C4-2B (cell line): Measurements from ENCODE around the gene DARS1.
A peak's percentile ranks its signal among the peaks of the same experiment; 100 is the strongest.

Experiments
- H3K27ac ChIP-seq: fragments of 450-650 bp; 2 replicates; pipeline ENCODE4 v1.5.1; 2017
- ZFX ChIP-seq: fragments of 450-650 bp; IDR thresholded peaks from 2 replicates; pipeline ENCODE4 v1.6.1; 2017
- TF ChIP-seq, protein P1 (sequence below): fragments of 450-650 bp; conservative IDR thresholded peaks from 2 replicates; pipeline ENCODE4 v1.5.1; 2017; ENCODE audit warnings: mild to moderate bottlenecking

DARS1 gene

DNA sequence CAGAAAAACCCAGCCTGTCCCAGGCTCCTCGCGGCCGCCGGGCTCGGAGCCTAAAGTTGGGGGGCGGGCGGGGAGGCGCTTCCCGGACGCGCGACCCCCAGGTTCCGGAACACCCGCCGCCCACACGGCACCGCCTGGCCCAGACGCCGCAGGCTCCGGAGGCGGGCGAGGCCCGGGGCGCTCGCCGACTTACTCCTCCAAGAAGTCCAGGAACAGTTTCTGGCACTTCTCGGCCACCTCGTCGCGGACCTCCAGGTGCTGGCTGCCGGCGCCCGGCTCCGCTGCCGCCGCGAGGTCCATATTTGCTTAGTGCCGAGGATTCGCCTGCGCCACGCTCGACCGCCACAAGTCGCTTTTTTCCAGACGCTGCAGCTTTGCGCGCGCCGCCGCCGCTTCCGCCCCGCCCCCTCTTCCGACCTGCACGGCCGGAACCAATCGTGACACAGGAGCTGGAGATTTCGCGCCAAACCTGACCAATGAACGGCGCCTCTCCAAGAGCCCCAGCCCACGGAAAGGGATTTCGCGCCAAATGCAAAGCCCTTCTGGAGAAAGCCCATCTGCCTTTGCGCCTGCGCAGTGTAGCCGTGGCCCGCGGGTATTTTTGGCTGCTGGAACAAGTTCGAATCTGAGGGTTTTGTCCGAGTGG is 109.2 kb downstream of the DARS1 start, which contains the start of gene MCM6:
MCM6 (minus strand) TSS at position 378 of the 646 bp plus-strand sequence; CDS start at position 300, 78 bp downstream.
- TF ChIP-seq, protein P1, sequence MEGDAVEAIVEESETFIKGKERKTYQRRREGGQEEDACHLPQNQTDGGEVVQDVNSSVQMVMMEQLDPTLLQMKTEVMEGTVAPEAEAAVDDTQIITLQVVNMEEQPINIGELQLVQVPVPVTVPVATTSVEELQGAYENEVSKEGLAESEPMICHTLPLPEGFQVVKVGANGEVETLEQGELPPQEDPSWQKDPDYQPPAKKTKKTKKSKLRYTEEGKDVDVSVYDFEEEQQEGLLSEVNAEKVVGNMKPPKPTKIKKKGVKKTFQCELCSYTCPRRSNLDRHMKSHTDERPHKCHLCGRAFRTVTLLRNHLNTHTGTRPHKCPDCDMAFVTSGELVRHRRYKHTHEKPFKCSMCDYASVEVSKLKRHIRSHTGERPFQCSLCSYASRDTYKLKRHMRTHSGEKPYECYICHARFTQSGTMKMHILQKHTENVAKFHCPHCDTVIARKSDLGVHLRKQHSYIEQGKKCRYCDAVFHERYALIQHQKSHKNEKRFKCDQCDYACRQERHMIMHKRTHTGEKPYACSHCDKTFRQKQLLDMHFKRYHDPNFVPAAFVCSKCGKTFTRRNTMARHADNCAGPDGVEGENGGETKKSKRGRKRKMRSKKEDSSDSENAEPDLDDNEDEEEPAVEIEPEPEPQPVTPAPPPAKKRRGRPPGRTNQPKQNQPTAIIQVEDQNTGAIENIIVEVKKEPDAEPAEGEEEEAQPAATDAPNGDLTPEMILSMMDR: no peak
- peak; percentile 55; the same call in 1 of the 2 replicates for TF ChIP-seq ZFX
- peak within 1 kb of the TSS; percentile 78 for H3K27ac ChIP-seq

GRCh38 chr2:135875491-135876065 is 109.8 kb downstream of the DARS1 start:
- no peak for TF ChIP-seq ZFX
- peak overlapping the region; percentile 78 for H3K27ac ChIP-seq

DNA sequence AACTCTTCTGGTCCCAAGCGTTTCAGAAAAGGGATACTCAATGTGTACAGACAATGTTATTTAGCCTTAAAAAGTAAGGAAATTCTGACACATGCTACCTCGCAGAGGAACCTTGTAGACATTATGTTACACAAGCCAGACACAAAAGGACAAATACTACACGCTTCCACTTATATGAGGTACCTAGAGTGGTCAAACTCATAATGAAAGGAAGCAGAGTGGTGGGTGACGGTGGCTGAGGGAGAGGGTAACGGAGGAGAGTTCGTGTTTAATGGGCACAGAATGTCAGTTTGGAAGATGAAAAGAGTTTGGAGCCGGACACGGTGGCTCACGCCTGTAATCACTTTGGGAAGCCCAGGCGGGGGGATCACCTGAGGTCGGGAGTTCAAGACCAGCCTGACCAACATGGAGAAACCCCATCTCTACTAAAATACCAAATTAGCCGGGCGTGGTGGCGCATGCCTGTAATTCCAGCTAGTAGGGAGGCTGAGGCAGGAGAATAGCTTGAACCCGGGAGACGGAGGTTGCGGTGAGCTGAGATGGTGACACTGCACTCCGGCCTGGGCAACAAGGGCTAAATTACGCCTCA is 110.6 kb downstream of the DARS1 start:
- peak overlapping the region; percentile 78 for H3K27ac ChIP-seq
- TF ChIP-seq ZFX: no peak
- TF ChIP-seq, protein P1: no peak

- H3K27ac ChIP-seq: no peak overlapping the region
- TF ChIP-seq, protein P1: no peak
Measured at GRCh38 chr2:135870571-135870970, 114.9 kb downstream of the DARS1 start.

DNA sequence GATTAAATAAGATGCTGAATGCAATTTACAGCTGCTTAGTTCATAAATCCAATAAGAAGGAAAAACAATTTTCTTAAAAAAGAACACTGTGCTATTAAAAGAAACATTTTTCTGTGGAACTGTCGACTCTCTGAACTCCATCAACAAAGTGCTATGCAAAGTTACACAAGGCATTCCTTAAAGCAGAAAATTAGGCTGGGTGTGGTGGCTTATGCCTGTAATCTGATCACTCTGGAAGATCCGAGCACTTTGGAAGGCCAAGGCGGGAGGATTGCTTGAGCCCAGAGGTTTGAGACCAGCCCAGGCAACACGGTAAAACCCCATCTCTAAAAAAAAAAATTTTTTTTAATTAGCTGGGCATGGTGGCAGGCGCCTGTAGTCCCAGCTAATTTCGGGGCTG is 122.2 kb downstream of the DARS1 start:
- H3K27ac ChIP-seq: no peak overlapping the region
- TF ChIP-seq, protein P1: no peak
- no peak for TF ChIP-seq ZFX

DNA sequence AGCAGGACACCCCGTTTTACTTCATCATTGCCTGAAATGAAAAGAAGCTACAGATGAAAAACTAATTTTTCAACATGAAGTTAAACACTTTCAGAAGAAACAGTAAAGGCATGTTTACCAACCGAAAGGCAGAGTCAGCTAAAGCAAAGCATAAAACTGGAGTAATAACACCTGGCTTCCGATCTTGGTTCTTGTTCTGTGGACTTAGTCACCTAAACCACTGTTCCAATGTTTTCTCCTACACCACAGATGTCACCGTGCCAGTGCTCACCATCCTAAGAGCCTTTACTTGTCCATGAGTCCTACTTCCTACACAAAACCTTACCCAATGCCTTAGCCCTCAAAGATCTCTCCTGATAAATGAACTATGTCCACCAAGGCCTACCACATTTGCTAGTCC is 122.7 kb downstream of the DARS1 start:
- no peak overlapping the region for H3K27ac ChIP-seq
- TF ChIP-seq, protein P1: no peak
- TF ChIP-seq ZFX: no peak
